NCI-H2171 treated with DMSO at 0.1 percent for 48 hours (cell line): ENCODE measurements around the gene EPYC.
"Not testable (repeated sequence)": the region's sequence is repeated elsewhere in the genome, so short reads cannot be mapped to it uniquely, and the experiment has no call there.

Experiments
- DNase-seq: peaks from one replicate; lab custom pipeline; 2025; lab: John Stamatoyannopoulos, UW

Gene EPYC

DNA sequence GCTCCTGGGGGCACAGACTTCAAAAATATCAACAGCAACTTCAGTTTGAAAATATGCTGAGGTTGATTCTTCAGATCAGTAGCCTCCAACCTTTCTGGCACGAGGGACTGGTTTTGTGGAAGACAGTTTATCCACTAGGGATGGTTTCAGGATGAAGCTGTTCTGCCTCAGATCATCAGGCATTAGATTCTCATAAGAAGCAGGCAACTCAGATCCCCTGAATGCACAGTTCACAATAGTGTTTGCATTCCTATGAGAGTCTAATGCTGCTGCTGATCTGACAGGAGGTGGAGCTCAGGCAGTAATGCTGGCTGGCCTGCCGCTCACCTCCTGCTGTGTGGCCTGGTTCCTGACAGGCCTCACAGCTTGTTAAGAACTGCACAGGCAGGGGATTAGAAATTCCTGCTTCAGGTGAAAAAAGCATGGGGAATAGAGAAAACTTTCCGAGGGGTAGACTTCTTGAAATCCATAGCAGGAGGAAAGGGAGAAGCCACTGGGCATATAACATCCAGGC lies 12.8 kb downstream of the EPYC start:
- no peak for DNase-seq

DNA sequence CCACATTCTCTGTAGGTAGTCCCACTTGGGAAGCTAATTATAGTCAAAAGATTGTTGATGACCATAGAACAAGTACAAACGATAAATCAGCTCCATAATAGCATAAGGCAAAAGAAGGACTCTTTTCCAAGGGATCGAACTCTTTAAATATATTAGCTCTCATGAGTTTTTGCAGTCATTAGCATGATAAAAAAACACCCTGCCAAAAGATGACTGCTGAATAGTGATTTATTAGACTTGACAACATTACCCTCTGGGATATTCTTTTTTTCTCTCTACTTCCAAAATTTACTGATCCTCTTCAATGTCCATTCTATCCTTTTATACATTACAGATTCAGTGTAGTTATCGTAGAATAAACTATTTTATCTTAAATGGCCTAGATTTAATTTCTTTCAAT lies 14.2 kb downstream of the EPYC start:
- no peak for DNase-seq

DNA sequence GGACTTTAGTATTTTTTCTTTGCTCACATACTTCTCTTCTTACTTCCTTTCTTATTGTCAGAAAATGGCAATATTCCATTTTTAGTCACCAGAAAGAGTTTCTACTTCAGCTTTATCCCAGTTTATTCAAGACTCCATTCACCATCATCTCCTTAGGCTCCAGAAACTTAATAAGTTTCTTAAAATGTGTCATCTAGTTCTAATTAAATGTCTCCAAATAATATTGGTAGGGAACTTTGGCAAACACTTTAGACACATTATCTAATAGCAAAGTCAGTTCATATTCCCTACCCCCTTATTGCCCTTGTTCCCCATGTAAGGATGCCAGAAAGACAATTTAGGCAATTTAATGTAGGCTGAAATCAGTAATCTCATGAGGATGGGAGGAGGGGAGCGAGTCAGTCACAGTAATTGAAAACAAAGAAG lies 15.1 kb downstream of the EPYC start:
- no peak for DNase-seq

DNA sequence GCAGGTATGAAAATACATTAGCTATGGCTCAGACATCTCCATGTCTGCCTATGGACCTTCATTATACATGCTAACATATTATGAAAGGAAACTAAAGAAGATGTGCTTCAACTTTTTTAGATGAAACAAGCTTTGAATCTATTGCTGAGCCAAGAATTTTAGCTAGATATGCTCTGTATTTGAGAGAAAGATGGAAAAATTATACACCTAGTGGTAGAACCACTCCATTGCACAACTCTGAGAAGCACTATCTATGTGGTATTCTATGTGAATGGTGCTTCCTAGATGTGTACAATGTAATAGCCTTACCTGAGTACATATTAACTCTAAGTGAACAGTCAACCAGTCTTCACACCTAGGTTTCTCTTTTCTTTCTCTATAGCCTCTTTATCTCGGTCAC lies 17.3 kb downstream of the EPYC start:
- DNase-seq: no peak

DNA sequence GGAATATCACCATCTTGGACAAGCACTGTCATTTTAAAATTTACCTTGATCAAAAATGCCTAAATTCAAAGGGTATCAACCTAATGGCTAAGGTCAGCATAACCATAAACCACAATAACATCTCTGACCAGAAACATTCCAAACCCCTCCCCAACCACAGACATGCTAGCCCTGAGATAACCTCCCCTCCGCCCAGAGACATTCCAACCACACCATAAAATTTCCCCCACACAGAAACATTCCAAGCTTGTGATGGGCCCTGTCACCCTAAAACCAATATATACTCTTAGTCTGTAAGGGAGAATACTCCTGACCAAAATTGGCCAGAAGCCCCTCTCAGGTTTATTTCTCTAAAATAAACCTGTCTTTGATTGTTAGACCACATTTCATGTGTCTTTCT lies 17.7 kb downstream of the EPYC start:
- DNase-seq: no peak

DNA sequence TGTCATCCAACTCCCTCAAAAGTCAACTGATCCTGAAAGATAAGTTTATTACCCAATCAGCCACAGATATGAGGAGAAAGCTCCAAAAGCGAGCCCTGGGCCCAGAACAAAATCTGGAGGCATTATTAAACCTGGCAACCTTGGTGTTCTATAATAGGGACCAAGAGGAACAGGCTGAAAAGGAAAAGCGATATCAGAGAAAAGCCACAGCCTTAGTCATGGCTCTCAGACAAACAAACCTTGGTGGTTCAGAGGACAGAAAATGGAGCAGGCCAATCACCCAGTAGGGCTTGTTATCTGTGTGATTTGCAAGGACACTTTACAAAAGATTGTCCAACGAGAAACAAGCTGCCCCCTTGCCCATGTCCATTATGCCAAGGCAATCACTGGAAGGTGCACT lies 19.4 kb downstream of the EPYC start:
- DNase-seq: not testable (repeated sequence)

DNA sequence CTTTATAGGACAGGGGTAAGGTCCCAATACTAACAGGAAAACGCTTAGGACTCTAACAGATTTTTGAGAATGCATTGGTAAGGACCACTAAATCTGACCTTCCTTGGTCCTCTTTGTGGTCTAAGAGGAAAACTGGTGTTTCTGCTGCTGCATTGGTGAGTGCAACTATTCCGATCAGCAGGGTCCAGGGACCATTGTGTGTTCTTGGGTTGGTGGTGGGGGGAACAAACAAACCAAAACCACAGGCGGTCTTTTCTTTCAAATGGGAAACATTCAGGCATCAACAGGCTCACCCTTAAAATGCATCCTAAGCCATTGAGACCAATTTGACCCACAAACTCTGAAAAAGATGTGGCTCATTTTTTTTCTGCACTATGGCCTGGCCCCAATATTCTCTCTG lies 20.7 kb downstream of the EPYC start:
- DNase-seq: no peak

DNA sequence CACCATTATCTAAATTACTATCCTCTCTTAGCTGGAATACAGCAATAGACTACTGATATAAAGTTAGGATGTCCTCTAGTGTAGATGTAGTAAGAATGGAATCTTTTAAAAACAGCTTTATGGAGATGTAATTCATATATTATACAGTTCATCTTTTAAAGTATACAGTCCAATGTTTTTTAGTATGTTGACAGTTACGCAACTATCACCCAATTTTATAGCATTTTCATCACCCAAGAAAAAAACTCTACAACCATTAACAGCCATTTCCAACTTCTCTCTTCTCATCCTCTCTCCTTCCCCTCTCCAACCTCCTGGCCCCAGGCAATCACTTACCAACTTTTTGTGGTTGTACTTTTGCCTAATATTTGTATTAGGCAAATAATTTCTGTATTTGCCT lies 22.6 kb downstream of the EPYC start:
- DNase-seq: no peak

DNA sequence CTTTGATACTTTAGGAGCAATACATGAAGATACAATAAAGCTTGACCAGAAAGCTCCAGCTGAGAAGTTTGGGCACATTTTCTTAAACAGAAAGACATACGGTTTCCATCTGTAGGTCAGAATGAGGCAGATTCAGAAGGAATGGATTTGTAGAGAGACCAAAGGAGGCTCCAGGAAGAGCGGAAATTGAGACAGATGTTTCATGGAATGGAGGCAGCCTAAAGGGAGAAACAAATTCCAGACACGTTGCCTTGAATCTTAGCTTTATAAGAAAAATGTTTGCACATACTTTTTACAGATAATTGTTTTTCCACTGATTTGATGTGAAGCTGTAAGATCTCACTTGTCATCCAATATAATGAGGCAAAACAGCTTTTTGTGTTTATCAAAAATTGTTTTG lies 24.8 kb downstream of the EPYC start:
- no peak for DNase-seq

DNA sequence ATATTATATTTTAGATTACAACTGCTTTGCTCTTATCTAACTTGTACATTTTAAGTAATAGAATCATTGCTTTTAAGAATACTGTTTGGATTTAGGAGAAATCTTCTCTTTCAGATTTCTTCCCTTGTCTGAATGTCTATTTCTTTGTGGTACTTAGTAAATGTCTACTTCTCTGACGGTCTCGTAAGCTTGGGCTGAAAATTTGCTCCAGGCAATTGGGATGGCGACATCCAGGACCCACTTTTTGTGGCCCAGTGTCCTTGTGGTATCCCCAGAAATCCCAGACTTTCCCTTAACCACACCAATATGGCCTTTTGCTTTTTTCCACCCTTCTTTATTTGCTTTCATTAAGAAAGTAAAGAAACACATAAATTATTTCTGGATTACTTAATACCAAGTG lies 25.8 kb downstream of the EPYC start:
- DNase-seq: no peak

DNA sequence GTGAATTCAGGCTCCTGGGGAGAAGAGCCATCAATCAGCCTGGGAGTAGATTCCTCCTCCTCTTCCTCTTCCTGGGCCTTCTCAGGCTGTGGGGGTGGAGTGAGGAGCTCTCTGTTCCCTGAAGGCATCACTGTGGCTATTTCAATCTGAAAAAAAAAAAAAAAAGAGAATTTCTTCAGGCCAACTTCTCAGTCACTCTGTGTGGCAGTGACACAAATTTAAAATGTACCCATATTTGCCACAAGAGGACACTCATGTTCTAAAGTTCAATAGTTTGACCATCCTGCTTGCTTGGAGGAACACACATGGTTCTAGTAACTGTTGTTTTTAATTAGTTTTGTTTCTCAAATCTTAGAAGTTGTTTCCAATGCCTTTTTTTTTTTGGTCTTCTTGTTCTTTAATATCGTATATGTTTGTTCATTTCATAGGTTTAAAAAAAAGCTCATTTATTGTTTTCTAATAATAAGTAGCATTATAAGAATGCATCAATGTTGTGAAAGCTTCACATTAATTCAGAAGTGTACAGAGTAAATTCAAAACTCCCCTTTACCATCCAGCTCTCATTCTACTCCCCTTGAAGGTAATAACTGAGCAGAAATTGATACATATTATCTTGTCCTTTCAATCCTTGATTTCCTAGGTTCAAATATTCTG lies 26.5 kb downstream of the EPYC start:
- peak; percentile 68 for DNase-seq

DNA sequence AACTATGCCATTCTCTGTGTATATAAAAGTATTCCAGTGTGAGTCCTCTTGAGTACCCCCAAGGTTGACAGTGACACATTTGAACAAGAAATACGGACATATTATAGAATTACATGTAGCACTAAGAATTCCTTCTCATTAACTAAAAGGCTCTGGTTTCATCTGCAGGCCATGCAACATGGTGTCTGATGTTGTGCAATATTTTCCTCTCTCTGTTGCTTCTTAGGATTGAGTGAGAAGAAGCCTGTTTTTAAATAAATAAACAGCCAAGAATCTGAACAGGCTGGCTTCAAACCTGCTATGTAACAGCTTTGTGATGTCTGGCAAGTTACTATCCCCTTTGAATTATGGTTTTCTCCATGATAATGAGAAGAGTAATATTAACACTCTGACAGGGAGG lies 27.5 kb downstream of the EPYC start:
- no peak for DNase-seq

DNA sequence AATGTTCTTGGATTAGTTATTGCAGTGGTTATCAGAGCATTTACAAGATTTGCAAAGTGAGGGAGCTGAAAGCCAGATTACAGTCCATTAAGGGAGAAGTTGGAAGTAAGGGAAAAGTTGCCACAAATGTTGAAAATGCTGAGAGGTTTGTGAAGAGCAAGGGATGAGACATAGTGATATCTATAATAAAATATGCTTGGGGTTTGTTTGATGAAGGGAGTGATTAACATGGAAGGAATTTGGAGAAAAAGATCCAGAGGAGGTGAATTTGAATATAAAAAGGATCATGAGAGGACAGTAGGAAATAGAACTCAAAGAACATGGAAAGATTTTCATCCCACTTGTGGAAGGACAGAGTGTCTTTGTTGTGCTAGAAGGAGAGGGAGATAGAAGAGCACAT lies 30.5 kb downstream of the EPYC start:
- no peak for DNase-seq

DNA sequence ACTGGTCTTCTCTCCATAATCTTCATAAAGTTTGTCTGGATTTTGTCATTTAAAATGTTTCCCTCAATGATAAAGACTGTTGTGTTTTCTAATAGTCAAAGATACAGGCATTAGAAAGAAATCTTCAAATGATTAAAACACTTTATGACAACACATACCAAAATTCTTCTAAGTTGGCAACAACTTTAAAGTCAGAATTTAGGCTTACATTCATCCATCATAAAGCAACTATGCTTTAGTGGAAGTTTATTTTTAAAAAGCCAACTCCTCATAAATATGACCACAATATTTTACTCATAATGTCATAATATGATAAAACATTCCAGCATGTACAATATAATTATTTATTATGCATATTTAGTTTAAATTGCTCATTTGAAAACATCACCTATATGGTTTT lies 32.5 kb downstream of the EPYC start:
- no peak for DNase-seq

DNA sequence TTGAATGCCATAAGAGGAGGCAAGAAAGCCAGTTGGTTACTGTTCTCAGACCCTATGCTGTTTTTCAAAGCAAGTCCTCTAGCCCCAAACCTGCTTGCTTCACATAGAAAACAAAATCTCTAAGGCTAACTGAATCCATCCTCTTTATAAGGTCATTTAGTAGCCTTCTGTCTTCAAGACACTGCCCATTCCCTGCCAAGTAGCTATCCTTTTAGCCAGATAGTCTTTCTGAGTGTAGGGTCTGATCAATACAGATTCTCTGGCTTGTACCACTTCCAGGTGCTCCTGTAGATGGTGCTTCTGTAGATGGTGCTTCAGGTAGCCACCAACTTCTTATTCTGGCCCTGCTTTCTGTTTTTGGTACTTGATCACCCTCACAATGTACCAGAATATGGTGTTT lies 33.9 kb downstream of the EPYC start:
- DNase-seq: no peak

DNA sequence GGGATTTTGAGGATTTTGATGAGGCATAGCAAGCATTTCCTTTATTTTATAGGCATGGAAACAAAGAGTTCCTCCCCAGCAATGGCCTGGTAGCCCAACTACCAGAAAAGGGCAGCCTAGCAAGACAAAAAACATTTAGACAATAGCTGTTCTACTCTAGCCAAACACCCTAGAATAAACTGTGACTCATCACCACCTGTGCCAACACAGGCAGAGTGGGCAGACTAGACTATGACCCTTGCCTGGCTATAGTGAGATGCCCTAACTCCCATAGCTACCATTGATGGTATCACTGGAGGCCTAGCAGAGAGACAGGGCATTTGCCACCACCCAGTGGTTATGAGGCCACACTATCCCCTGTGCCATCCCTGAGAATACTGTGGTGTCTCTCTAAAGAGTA lies 34.3 kb downstream of the EPYC start:
- DNase-seq: no peak

DNA sequence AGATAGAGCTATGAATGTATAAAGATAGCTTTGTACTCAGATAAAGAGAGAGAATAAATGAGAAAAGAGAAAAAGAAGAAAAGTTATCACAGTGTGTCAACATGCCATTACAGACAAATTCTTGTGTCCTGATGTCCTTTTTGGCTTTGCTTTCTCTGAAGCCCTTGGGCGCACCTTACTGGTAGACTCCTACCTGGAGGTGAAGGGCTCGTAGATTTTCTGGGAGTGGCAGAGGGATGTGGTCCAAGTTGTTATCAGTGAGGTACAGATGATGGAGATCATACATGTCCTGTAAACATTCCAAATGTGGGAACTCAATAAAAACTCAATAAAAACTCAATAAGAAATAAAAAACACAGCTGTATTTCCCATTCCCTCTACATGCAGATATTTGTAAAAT lies 34.9 kb downstream of the EPYC start:
- DNase-seq: no peak

DNA sequence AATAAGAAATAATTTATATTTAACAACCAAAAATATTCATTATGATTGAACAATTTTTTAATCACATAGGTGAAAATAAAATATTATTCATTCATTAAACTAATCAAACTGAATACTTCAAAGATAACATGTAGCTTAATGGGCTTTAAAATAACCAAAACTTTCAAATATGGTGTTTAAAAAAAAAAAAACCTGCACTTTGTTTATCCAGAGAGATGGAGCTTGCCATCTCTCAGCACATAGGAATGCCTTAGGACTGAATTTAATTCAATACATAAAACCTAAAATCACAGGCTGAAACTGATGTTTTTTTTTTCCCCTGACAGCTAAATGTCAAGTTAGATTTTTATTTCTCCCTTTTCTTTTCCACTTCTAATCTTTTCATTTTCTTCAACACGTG lies 35.4 kb downstream of the EPYC start:
- DNase-seq: no peak

DNA sequence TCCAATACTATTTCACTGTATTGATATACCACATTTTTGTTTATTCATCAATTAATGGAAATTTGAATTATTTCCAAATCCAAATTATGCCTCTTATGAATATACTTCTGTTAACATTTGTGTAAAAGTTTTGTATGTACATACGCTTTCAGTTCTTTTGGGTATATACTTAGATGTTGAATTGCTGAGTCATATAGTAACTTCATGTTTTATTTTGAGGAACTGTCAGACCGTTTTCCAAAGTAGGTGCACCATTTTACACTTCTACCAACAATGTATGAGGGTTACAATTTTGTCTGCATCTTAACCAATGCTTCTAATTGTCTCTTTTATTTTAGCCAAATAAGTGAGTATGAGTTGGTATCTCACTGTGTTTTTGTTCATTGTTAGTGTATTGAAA lies 39.6 kb downstream of the EPYC start:
- no peak for DNase-seq

DNA sequence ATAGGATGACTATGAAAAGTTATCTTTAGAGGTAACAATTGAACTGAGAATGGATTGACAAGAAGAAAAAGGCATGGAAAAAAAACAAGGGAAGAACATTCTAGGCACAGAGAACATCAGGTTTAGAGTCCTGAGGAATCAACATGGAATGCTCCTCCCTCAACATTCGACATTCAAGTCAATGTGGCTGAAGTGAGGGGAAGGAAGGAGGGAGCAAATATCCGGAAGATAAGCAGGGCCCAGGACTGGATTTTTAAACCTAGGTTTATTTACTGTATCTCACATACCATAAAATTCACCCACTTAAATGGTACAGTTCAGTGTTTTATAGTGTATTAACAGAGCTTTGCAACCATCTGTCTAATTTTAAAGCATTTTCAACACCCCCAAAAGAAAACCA lies 40.2 kb downstream of the EPYC start:
- no peak for DNase-seq

DNA sequence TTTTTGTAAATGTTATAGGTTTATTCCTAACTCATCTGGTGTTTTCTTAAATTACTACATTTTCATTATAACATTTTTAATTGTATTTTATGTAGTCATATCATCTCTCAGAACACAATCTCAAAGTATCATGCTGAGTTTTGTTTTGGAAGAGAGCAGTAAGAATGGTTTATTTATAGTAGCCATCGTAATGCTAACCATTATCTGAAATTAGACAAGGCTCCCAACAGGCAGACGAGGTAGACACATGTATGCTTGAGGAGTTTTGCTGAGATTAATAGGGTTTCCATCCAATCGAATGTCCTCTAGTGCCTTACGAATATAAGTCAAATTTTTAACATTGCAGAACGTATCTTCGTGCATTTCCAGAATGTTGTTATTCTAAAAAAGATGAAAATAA lies 40.8 kb downstream of the EPYC start:
- no peak for DNase-seq

DNA sequence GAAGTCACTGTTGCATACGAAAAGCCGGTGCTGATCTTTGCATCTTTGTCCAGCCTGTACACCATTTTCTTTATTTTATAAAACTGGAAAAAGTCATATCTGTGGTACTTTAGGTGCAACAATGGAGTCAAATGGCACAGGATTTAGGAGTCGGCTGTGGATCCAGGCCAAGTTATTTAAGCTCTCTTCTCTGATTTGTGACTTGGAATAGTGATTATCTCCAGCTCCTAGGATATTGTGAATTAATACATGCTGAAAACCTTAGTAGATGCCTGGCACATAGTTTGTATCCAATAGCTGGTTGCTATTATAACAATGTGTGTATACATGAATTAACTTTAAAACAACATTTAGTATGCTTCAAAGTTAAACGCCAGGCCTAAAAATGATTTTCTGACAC lies 43.6 kb downstream of the EPYC start:
- DNase-seq: no peak

DNA sequence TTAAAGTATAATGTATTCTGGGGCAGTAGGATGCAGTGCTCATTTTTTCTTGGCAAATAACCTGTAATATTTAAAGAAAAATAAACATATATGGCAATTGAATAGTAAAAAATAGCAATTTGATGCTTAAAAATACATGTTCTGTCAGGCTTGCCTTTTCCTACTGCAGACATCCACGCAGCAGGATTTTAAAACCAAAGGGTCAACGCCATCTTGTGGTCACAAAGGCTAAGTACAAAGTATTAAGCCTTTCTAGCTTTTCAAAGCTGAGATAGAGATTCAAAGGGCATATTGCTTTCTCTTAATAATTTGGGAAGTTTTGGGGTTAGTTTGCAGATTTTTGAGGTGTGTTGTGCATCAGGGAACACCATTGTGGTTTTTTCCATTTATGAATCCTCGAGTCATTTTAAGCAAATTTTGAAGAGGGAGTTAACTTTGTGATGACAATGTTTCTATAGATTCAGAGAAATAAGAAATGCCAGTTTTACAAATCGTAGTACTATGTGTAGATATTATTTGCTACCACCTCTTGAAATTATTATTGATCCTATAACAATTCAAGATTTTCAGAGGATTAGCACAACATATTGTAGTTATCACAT lies 45.1 kb downstream of the EPYC start:
- peak; percentile 60 for DNase-seq

DNA sequence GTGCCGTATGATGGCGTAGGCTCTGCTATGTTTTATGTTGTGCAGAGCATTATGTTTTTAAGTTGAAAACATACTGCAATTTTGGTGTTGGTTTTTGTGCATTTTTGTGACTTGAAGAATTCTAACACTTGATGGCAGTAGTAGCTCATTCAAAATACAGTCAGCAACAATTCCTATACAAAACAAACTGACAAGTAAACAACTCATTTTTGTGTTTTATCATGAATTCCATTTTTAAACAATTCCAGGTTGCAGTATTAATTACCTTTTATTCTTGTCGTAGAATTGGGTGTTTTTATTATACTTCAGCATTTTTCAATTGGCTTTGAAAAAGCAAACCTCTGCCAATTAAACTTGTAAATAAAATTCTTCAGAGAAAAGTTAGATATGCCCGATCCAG lies 45.7 kb downstream of the EPYC start:
- peak; percentile 4 for DNase-seq
